ENCODE data around the gene HELLS. TPM values are rescaled to one million over a fixed set of nuclear protein-coding genes. Genes with fewer than 3 reads are reported as not detected.

The HELLS gene
- total and polyA plus RNA-seq, 10 of the 15 experiments (the other 5 are each of a cell fraction or from before 2014, with no cell fraction given), result 33.9 to 159 (median 123) TPM

DNA sequence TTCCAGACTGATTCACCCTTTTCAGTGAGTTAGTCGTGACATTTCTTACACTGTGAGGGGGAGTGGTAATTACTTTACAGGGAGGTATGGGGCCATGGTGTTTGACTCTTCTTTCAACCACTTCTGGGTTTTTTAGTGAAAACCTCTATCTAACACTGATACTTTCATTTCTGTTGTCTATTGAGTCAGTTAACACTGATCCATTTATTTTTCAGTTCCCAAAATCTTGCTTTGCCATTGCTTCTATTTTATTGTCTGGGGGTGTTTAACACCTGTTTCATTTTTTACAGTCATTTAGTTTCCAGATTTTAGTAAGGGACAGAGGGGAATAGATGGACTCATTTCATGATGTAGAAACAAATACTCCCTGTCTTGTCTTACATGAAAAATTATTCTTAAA is 61.5 kb downstream of the HELLS start (continued):
- TF ChIP-seq, protein P1, sequence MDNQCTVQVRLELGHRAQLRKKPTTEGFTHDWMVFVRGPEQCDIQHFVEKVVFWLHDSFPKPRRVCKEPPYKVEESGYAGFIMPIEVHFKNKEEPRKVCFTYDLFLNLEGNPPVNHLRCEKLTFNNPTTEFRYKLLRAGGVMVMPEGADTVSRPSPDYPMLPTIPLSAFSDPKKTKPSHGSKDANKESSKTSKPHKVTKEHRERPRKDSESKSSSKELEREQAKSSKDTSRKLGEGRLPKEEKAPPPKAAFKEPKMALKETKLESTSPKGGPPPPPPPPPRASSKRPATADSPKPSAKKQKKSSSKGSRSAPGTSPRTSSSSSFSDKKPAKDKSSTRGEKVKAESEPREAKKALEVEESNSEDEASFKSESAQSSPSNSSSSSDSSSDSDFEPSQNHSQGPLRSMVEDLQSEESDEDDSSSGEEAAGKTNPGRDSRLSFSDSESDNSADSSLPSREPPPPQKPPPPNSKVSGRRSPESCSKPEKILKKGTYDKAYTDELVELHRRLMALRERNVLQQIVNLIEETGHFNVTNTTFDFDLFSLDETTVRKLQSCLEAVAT (IDR thresholded peaks at IDR 0.05), result no peak
- TF ChIP-seq HDGF (IDR thresholded peaks at IDR 0.05) (no peak), NFYA (IDR thresholded peaks at IDR 0.05; ENCODE audit: borderline replicate concordance, low read depth, low read length) (no peak), ZNF217 (IDR thresholded peaks at IDR 0.05) (peak; percentile 93), IRF4 (IDR thresholded peaks at IDR 0.05; ENCODE audit: low read depth, low read length) (peak; percentile 64; the same call in 1 of the 2 replicates), SREBF2 (IDR thresholded peaks at IDR 0.05; ENCODE audit: low read length) (no peak), SMAD5 (IDR thresholded peaks at IDR 0.05; ENCODE audit: low read depth) (no peak), HDAC6 (IDR thresholded peaks at IDR 0.05; ENCODE audit: unreplicated experiment) (no peak), EGR1 (IDR thresholded peaks at IDR 0.05; ENCODE audit: borderline replicate concordance in 1 of 2, low read depth in 2 of 2, low read length in 2 of 2) (no peak), E2F4 (IDR thresholded peaks at IDR 0.05; ENCODE audit: low read depth, low read length) (no peak), RAD21 (IDR thresholded peaks at IDR 0.05; ENCODE audit: insufficient read depth, low read depth, low read length) (no peak), ATF2 (IDR thresholded peaks at IDR 0.05; ENCODE audit: low read length) (peak; percentile 84), STAT1 (conservative IDR thresholded peaks at IDR 0.05) (no peak), CHD4 (IDR thresholded peaks at IDR 0.05) (no peak), JUNB (IDR thresholded peaks at IDR 0.05) (peak; percentile 96), SPI1 (IDR thresholded peaks at IDR 0.05; ENCODE audit: borderline replicate concordance, insufficient read depth, low read depth, low read length) (peak; percentile 46; the same call in 1 of the 2 replicates), ESRRA (IDR thresholded peaks at IDR 0.05; ENCODE audit: low read length) (no peak), JUND (IDR thresholded peaks at IDR 0.05; ENCODE audit: low read depth, low read length) (no peak), ZNF592 (IDR thresholded peaks at IDR 0.05) (no peak)
- TF ChIP-seq, protein P2, sequence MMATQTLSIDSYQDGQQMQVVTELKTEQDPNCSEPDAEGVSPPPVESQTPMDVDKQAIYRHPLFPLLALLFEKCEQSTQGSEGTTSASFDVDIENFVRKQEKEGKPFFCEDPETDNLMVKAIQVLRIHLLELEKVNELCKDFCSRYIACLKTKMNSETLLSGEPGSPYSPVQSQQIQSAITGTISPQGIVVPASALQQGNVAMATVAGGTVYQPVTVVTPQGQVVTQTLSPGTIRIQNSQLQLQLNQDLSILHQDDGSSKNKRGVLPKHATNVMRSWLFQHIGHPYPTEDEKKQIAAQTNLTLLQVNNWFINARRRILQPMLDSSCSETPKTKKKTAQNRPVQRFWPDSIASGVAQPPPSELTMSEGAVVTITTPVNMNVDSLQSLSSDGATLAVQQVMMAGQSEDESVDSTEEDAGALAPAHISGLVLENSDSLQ (IDR thresholded peaks at IDR 0.05), result 0 out of 2 replicates have a peak, but pooled peaks have one; percentile 13
- TF ChIP-seq, protein P3, sequence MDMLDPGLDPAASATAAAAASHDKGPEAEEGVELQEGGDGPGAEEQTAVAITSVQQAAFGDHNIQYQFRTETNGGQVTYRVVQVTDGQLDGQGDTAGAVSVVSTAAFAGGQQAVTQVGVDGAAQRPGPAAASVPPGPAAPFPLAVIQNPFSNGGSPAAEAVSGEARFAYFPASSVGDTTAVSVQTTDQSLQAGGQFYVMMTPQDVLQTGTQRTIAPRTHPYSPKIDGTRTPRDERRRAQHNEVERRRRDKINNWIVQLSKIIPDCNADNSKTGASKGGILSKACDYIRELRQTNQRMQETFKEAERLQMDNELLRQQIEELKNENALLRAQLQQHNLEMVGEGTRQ (IDR thresholded peaks at IDR 0.05; ENCODE audit: borderline replicate concordance, low read depth, low read length), result no peak

Measured in GM12878 (cell line).